Natural killer cell (primary cell): Measurements from ENCODE around the gene NFIA. TPM values are rescaled to one million over a fixed set of nuclear protein-coding genes. Genes with fewer than 3 reads are reported as not detected.

Experiments used
- ATAC-seq, 3 donors: fragments of 150-1000 bp in 2 of 3; fragments of 200-7000 bp in 1 of 3; cut with Tn5 transposase; 1 replicate in 1 of 3; 2 replicates in 2 of 3; pipeline ENCODE4 v1.10.0; 2021; ENCODE audit warnings: mild to moderate bottlenecking in 2 of 3, moderate library complexity in 2 of 3
- DNase-seq, 2 donors: peaks; one replicate each; pipeline versions ENCODE4 v3.0.0 to v3.0.0-alpha.2; 2013 to 2021; ENCODE audit warnings: mixed read lengths in 1 of 2
- H3K27ac ChIP-seq: one replicate; pipeline ENCODE4 v1.5.1; 2013; ENCODE audit warnings: mild to moderate bottlenecking, low read length
- H3K27me3 ChIP-seq: one replicate; pipeline ENCODE4 v1.6.1; 2013; ENCODE audit warnings: low read length; ENCODE audit not compliant: control insufficient read depth, insufficient read depth
- H3K36me3 ChIP-seq: one replicate; pipeline ENCODE4 v1.6.1; 2013; ENCODE audit warnings: low read length; ENCODE audit not compliant: control insufficient read depth, insufficient read depth
- H3K4me1 ChIP-seq: one replicate; pipeline ENCODE4 v1.6.1; 2013; ENCODE audit warnings: low read length; ENCODE audit not compliant: control insufficient read depth, insufficient read depth
- H3K4me3 ChIP-seq: one replicate; pipeline ENCODE4 v1.5.1; 2013; ENCODE audit warnings: low read length
- H3K9me3 ChIP-seq: one replicate; pipeline ENCODE4 v1.6.1; 2013; ENCODE audit warnings: low read length; ENCODE audit not compliant: control insufficient read depth, insufficient read depth
- H3K27ac Mint-ChIP-seq, 2 donors: one replicate each; pipeline ENCODE4 v1.8.0; 2022; ENCODE audit warnings: mild to moderate bottlenecking in 2 of 2, mixed read lengths in 2 of 2, moderate library complexity in 1 of 2
- H3K27me3 Mint-ChIP-seq, 2 donors: one replicate each; pipeline ENCODE4 v1.8.0; 2022; ENCODE audit warnings: low read depth in 2 of 2, mixed read lengths in 2 of 2
- H3K36me3 Mint-ChIP-seq: one replicate; pipeline ENCODE4 v1.8.0; 2022; ENCODE audit warnings: mixed read lengths
- H3K4me1 Mint-ChIP-seq, 2 donors: one replicate each; pipeline ENCODE4 v1.8.0; 2022; ENCODE audit warnings: mixed read lengths in 2 of 2
- H3K4me3 Mint-ChIP-seq: one replicate; pipeline ENCODE4 v1.8.0; 2022; ENCODE audit warnings: mild to moderate bottlenecking, moderate library complexity, mixed read lengths
- H3K9me3 Mint-ChIP-seq, 2 donors: one replicate each; pipeline ENCODE4 v1.8.0; 2022; ENCODE audit warnings: mixed read lengths in 2 of 2
- CTCF ChIP-seq: fragments of 200-600 bp; IDR thresholded peaks from one replicate; pipeline ENCODE4 v1.8.0; 2022; ENCODE audit warnings: antibody characterized with exemption
- WGBS: methylation state at CpG from one replicate; pipeline ENCODE4 v1.1.7; 2013; ENCODE audit warnings: missing lambda C conversion rate; ENCODE audit not compliant: insufficient coverage; 5-methylcytosine and 5-hydroxymethylcytosine counted together
- intact Hi-C: fragments of 100-400 bp; cut with micrococcal nuclease; formaldehyde crosslinking; loops from one replicate; pipeline ENCODE4 v1.14.2; 2022
- total RNA-seq, 4 donors: library from RNA; stranded (reverse); fragments of 120-200 nt in 1 of 4; gene quantifications; one replicate each; pipeline versions ENCODE4 v1.2.3 to v1.2.4, GENCODE V29; 2013 to 2022

Gene NFIA
- total RNA-seq, 3 donors from 2014 or later (not counting 1 experiment from before 2014, with no cell fraction given): 3.5 to 6.5 (median 3.6) TPM

- Histone ChIP-seq H3K4me3 (no peak overlapping the region), H3K36me3 (no peaks in the 10 kb centered on the region), H3K27me3 (no peaks in the 10 kb centered on the region), H3K9me3 (no peaks in the 10 kb centered on the region), H3K4me1 (no peaks in the 10 kb centered on the region), H3K27ac (no peak overlapping the region)
- WGBS: 85% methylated on average over 2 of the region's 2 CpGs
- Mint-ChIP-seq H3K27me3 (peaks cover 3 to 22% of the 10 kb centered on the region in 2 donors), H3K9me3 (no peaks in the 10 kb centered on the region), H3K27ac (no peak overlapping the region), H3K36me3 (no peaks in the 10 kb centered on the region), H3K4me3 (no peak overlapping the region), H3K4me1 (no peaks in the 10 kb centered on the region)
- TF ChIP-seq CTCF: no peak
- ATAC-seq (no peak), DNase-seq (no peak)
- intact Hi-C loops: no loop called here
Observed at GRCh38 chr1:61370913-61371279, 288.5 kb downstream of the NFIA start.

GRCh38 chr1:61372944-61373343, 290.6 kb downstream of the NFIA start:
- intact Hi-C loops: no loop called here
- ATAC-seq: no peak
- no peaks in the 10 kb centered on the region for H3K27me3 ChIP-seq
- Mint-ChIP-seq H3K27me3 (peaks cover 6 to 24% of the 10 kb centered on the region in 2 donors), H3K36me3 (no peaks in the 10 kb centered on the region), H3K27ac (no peak overlapping the region), H3K9me3 (no peaks in the 10 kb centered on the region), H3K4me3 (no peak overlapping the region), H3K4me1 (no peaks in the 10 kb centered on the region)
- WGBS: 95% methylated on average over 5 of the region's 5 CpGs
- no peaks in the 10 kb centered on the region for H3K9me3 ChIP-seq
- TF ChIP-seq CTCF: no peak
- H3K27ac ChIP-seq: no peak overlapping the region
- H3K4me1 ChIP-seq: no peaks in the 10 kb centered on the region
- H3K36me3 ChIP-seq: no peaks in the 10 kb centered on the region
- H3K4me3 ChIP-seq: no peak overlapping the region
- no peak for DNase-seq

GRCh38 chr1:61374156-61374555, 291.8 kb downstream of the NFIA start:
- Histone ChIP-seq H3K9me3 (no peaks in the 10 kb centered on the region), H3K4me1 (no peaks in the 10 kb centered on the region), H3K27ac (no peak overlapping the region), H3K36me3 (no peaks in the 10 kb centered on the region), H3K27me3 (no peaks in the 10 kb centered on the region), H3K4me3 (no peak overlapping the region)
- ATAC-seq (no peak), DNase-seq (no peak)
- Mint-ChIP-seq H3K4me1 (no peaks in the 10 kb centered on the region), H3K9me3 (no peaks in the 10 kb centered on the region), H3K4me3 (no peak overlapping the region), H3K36me3 (no peaks in the 10 kb centered on the region), H3K27ac (no peak overlapping the region), H3K27me3 (peaks cover 6 to 19% of the 10 kb centered on the region in 2 donors)
- TF ChIP-seq CTCF: no peak
- no CpG with 5 or more reads among the region's 1 CpG for WGBS
- intact Hi-C loops: no loop called here

GRCh38 chr1:61375082-61375880, 292.9 kb downstream of the NFIA start:
- ATAC-seq: no peak
- intact Hi-C loops: no loop called here

More at GRCh38 chr1:61375082-61375880, 292.9 kb downstream of the NFIA start:
- H3K36me3 Mint-ChIP-seq: no peaks in the 10 kb centered on the region
- no peak overlapping the region for H3K4me3 Mint-ChIP-seq
- peaks cover 6 to 17% of the 10 kb centered on the region in 2 donors for H3K27me3 Mint-ChIP-seq
- no peaks in the 10 kb centered on the region for H3K27me3 ChIP-seq
- DNase-seq: no peak
- no peak overlapping the region for H3K27ac Mint-ChIP-seq
- H3K4me1 Mint-ChIP-seq: no peaks in the 10 kb centered on the region
- H3K36me3 ChIP-seq: no peaks in the 10 kb centered on the region
- no peak overlapping the region for H3K4me3 ChIP-seq
- 85% methylated on average over 3 of the region's 3 CpGs for WGBS
- no peak for TF ChIP-seq CTCF
- H3K9me3 Mint-ChIP-seq: no peaks in the 10 kb centered on the region
- H3K9me3 ChIP-seq: no peaks in the 10 kb centered on the region
- H3K4me1 ChIP-seq: no peaks in the 10 kb centered on the region
- H3K27ac ChIP-seq: no peak overlapping the region
